Stimulated activated memory B cell treated with anti-CD40 and anti-IgM and Interleukin-4, amounts not matched to agents 10 μg/mL and 1 μg/mL and 100 μg/mL, for 72 hours (primary cell): Measurements from ENCODE around the gene MAP2K2.

Experiments used
- ATAC-seq: fragments of 150-1000 bp; cut with Tn5 transposase; 2 replicates; pipeline ENCODE4 v1.10.0; 2021
- H3K27ac Mint-ChIP-seq: one replicate; pipeline ENCODE4 v1.8.0; 2022; ENCODE audit warnings: mild to moderate bottlenecking, mixed read lengths
- H3K27me3 Mint-ChIP-seq: one replicate; pipeline ENCODE4 v1.8.0; 2022; ENCODE audit warnings: mixed read lengths
- H3K36me3 Mint-ChIP-seq: one replicate; pipeline ENCODE4 v1.8.0; 2022; ENCODE audit warnings: mixed read lengths
- H3K4me1 Mint-ChIP-seq: one replicate; pipeline ENCODE4 v1.8.0; 2022; ENCODE audit warnings: mixed read lengths
- H3K4me3 Mint-ChIP-seq: one replicate; pipeline ENCODE4 v1.8.0; 2022; ENCODE audit warnings: mild to moderate bottlenecking, moderate library complexity, mixed read lengths
- H3K9me3 Mint-ChIP-seq: one replicate; pipeline ENCODE4 v1.8.0; 2022; ENCODE audit warnings: mixed read lengths

The MAP2K2 gene

DNA sequence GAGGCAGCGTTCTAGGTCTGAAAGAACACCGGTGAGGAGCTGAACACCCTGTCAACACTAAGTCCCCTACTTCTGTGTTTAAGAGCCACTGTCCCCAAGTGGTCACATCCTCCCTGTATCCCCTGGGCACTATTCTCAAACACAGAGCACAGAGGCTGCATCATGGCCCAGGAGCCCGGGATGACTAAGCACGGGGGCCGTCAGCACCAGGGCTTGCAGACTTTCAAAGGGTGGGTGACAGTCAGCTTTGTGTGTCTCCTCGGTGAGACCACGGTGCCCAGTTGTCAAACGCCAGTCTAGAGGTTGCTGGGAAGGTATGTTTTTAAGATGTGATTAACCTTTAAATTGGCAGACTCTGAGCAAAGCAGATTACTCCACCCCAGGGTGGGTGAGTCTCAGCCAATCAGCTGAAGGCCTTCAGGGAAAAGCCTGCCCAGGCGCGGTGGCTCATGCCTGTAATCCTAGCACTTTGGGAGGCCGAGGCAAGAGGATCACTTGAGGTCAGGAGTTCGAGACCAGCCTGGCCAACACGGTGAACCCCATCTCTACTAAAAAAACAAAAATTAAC lies 8.0 kb downstream of the MAP2K2 start:
- Mint-ChIP-seq H3K4me1 (peaks cover 68% of the 10 kb centered on the region), H3K27me3 (no peaks in the 10 kb centered on the region), H3K27ac (peak overlapping the region; percentile 97), H3K9me3 (no peaks in the 10 kb centered on the region), H3K4me3 (peak overlapping the region; percentile 62), H3K36me3 (peaks cover 44% of the 10 kb centered on the region)
- ATAC-seq = peak; percentile 69

DNA sequence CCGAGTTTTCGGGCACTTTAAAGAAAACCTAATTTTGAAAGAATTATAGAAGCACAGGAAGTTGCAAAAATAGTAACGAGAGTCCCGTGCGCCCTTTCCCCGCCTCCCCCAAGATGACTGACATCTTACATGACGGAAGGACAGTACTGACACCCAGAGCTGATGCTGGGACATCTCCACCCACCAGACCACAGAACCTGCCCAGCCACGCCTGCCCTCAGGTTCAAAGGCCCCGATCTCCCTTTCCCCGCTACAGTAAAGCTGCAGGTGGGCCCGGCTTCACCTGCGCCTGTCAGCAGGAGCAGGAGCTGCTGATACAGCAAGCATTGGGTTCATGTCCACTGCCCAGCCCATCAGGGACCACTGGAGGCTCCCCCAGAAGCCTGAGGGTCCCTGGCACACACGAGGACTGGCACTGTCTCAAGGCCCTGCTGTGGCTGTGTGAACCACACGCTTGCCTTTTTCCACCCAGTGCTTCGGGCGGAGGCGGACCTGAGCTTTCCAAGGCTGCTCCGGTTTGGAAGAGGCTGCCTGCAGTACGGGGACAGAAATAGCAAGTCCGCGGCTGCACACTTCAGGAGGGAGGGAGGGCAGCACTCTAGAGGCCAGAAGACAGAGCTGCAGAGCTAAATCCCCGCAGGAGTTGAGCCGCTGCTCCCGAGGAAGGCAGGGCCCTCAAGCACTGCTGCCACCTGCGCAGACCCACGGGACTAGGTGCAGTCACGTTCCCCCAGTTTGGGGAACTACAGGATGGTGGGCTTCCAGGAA lies 8.7 kb downstream of the MAP2K2 start:
- H3K27me3 Mint-ChIP-seq = no peaks in the 10 kb centered on the region
- H3K9me3 Mint-ChIP-seq = no peaks in the 10 kb centered on the region
- H3K4me3 Mint-ChIP-seq = peak overlapping the region; percentile 62
- H3K27ac Mint-ChIP-seq = peak overlapping the region; percentile 97
- H3K4me1 Mint-ChIP-seq = peaks cover 72% of the 10 kb centered on the region
- peaks cover 50% of the 10 kb centered on the region for H3K36me3 Mint-ChIP-seq
- ATAC-seq = peak; percentile 92

DNA sequence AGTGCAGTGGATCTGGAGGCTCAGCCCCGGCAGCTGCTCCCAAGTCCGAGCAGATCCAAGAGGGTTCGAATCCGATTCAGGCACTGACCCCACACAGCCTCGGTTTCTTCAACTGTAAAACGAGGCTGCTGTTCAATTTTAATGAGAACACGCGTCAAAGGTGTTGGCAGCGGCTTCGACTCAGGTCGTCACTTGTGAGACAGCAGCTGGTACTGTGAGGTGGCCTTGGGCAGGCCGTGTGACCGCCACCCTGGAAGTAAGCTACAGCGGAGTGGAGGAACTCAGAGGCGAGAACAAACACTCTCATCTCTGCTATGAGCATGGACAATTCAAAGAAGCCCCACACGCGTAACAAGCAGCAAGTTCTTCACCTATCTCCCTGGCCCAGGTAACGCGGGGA lies 9.7 kb downstream of the MAP2K2 start:
- Mint-ChIP-seq H3K27me3 (no peaks in the 10 kb centered on the region), H3K9me3 (no peaks in the 10 kb centered on the region), H3K4me1 (peaks cover 76% of the 10 kb centered on the region), H3K4me3 (no peak overlapping the region), H3K27ac (peak overlapping the region; percentile 97), H3K36me3 (peaks cover 52% of the 10 kb centered on the region)
- ATAC-seq = no peak

DNA sequence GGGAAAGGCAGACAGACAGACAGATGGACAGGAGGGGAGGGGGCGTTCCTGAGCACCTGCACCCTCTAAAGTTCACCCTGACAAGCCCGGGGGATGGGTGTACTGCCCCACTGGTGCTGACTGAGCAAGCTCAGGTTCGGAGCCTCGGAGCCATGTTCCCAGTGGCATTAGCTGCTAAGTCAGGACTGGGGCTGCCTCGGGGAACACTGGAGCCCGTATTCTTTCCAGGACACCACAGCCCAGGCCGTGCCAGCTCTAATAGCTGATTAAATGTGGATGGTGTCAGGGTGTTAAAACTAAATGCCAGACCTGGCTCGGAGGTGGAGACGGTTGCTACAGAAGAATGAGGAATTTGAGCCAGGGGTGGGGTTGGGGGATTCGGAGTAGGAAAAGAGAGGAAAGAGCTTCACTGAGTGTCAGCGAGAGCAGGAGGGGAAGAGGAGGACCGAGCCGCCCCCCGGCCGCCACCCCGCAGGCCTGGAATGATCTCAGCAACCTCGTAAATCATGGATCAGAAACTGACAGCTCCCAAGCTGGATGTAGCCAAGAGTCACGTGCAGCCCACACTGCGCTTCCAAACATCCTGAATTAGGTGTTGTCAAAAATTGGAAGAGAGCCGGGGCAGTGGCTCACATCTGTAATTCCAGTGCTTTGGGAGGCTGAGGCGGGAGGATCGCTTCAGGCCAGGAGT lies 10.4 kb downstream of the MAP2K2 start:
- Mint-ChIP-seq H3K9me3 (no peaks in the 10 kb centered on the region), H3K27ac (peak overlapping the region; percentile 97), H3K4me1 (peaks cover 83% of the 10 kb centered on the region), H3K36me3 (peaks cover 52% of the 10 kb centered on the region), H3K27me3 (no peaks in the 10 kb centered on the region), H3K4me3 (no peak overlapping the region)
- no peak for ATAC-seq

DNA sequence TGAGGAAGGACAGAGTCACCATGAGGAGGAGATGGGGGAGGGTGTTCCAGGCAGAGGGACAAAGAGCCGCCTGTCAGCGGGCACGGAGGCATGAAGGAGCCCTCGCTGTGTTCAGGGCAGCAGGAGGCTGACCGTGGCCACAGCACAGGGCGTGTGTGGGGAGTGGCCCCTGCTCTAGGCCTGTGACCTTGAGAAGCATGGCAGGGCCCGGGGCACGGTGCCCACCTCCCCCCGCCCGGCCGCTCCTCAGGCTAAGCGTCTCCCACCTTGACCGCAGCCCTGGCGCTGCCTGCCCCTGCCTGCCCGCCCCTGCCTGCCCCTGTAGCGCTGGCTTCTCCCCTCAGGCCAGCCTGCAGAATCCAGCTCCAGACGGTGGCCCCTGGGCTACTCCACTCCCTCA lies 11.6 kb downstream of the MAP2K2 start:
- peaks cover 89% of the 10 kb centered on the region for H3K4me1 Mint-ChIP-seq

DNA sequence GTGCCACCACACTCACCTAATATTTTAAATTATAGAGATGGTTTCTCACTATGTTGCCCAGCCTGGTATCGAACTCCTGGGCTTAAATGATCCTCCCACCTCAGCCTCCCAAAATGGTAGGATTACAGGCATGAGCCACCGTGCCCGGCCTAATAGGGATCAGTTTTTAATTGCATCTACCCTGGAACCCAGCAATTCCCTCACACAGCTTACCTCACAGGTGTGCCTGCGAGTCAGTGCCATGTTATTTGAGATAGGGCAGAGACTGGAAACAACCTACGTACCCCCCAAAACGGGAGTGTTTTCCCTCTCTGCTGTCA lies 14.3 kb downstream of the MAP2K2 start:
- Mint-ChIP-seq H3K4me1 (peaks cover 74% of the 10 kb centered on the region), H3K4me3 (peak overlapping the region; percentile 80), H3K36me3 (peaks cover 61% of the 10 kb centered on the region), H3K9me3 (no peaks in the 10 kb centered on the region), H3K27me3 (no peaks in the 10 kb centered on the region), H3K27ac (peak overlapping the region; percentile 97)
- no peak for ATAC-seq

More for the DNA sequence above, 11.6 kb downstream of the MAP2K2 start:
- Mint-ChIP-seq H3K36me3 (peaks cover 54% of the 10 kb centered on the region), H3K27ac (peak overlapping the region; percentile 97), H3K27me3 (no peaks in the 10 kb centered on the region), H3K4me3 (no peak overlapping the region), H3K9me3 (no peaks in the 10 kb centered on the region)
- ATAC-seq = no peak

DNA sequence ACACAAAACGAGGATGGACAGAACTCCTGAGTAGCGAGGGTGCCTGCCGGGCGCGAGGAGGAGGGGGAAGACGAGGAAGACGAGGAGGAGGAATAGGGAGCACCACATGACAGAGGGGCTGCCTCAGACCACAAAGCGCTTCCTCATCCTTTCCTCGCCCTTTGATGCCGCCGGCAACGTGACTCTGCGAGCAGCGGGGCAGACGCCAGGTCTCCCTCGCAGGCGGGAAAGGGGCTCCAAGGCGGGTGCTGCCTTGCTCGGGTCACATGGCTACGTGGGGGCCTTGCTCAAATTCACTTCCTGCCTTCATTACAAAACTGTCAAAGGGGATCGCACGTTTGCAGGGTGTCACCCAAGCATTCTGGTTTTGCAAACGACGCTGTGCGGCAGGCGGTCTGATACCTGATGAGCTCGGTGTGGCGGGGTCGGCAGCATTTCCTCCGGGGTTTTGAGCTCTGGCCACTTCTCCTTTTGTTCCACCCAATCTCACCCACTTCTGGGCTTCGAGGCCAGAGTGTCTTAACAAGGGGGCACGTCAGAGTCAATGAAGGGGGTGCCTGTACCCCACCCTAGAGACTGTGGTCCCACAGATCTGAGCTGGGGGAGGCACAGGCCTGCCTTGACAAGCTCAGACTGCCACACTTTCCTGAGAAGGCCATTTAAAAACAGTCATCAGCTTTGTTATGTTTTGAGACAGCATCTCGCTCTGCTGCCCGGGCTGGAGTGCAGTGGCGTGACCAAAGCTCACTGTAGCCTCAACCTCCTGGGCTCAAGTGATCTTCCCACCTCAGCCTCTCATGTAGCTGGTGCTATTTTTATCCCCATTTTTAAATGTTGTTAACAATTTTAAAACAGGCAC lies 14.9 kb downstream of the MAP2K2 start:
- Mint-ChIP-seq H3K4me3 (peak overlapping the region; percentile 80), H3K36me3 (peaks cover 63% of the 10 kb centered on the region), H3K27me3 (no peaks in the 10 kb centered on the region), H3K4me1 (peaks cover 68% of the 10 kb centered on the region), H3K9me3 (no peaks in the 10 kb centered on the region), H3K27ac (peak overlapping the region; percentile 97)
- peak; percentile 94 for ATAC-seq

DNA sequence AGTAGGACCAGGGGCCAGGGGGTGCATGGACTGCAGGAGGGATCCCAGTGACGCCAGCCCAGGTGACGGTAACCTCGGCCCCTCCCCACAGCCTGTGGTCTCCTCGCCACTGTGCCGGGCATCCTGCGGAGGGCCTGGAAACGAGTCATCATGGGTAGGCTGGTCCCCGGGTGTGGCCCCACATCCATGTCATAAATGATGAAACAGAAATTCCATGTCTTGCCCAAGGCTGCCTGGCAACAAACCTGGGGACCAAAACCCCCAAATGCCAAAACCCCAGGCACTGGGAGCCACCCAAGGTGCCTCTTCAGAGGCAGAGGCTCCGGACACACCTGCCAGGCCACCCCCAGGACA lies 20.9 kb downstream of the MAP2K2 start:
- peaks cover 37% of the 10 kb centered on the region for H3K36me3 Mint-ChIP-seq
- H3K27ac Mint-ChIP-seq = no peak overlapping the region
- no peak overlapping the region for H3K4me3 Mint-ChIP-seq
- ATAC-seq = no peak
- H3K9me3 Mint-ChIP-seq = no peaks in the 10 kb centered on the region
- H3K27me3 Mint-ChIP-seq = no peaks in the 10 kb centered on the region
- peaks cover 17% of the 10 kb centered on the region for H3K4me1 Mint-ChIP-seq

DNA sequence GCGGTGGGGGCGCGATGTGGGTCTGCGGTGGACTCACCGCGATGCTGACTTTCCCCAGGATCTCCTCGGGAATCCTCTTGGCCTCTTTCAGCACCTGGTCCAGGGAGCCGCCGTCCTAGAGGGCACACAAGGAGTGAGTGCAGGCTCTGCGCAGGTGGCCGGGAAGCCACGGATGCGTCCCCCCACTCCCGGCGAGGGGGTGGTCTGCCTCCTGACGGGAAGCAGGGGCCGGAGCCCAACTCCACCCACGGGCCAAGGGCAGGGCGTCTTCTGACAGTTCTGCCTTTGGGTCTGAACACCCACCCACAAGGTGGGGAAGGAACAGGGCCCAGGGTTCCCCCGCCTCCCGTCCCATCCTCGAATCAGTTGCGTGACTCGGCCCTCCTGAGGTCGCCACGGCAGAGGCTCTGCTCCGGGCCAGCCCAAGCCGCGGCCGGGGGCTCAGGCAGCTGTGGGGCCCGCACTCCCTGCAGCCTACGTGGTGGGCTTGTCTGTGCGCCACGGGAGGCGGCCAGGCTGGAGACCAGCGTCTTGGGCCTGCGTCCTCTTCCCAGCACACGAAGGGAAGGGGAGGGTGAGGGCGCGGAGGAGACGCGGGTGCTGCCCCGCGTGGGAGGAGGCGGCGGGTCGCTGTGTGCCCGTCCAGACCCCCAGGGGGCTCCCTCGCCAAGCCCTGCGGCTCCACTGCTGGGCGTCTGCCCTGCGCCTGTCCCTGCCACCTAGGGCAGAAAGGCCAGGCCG lies 21.4 kb downstream of the MAP2K2 start:
- Mint-ChIP-seq H3K9me3 (no peaks in the 10 kb centered on the region), H3K4me3 (no peak overlapping the region), H3K36me3 (peaks cover 33% of the 10 kb centered on the region), H3K27me3 (no peaks in the 10 kb centered on the region), H3K4me1 (peaks cover 13% of the 10 kb centered on the region), H3K27ac (no peak overlapping the region)
- peak; percentile 27 for ATAC-seq

DNA sequence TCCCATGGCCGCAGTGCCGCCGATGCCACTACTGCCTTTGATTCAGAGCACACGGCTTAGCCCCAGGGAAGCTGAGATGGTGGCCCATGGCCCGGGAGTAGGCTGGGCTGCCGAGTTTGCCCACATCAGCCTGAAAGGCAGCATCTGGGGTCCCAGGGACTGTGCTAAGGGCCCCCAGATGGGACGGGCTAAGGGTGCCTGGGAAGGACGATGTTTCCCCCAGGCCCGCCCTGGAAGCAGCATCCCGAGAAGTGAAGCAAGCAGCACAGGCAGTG lies 22.5 kb downstream of the MAP2K2 start:
- Mint-ChIP-seq H3K36me3 (peaks cover 29% of the 10 kb centered on the region), H3K4me1 (peaks cover 6% of the 10 kb centered on the region), H3K4me3 (no peak overlapping the region), H3K27me3 (no peaks in the 10 kb centered on the region), H3K27ac (no peak overlapping the region), H3K9me3 (no peaks in the 10 kb centered on the region)
- no peak for ATAC-seq

DNA sequence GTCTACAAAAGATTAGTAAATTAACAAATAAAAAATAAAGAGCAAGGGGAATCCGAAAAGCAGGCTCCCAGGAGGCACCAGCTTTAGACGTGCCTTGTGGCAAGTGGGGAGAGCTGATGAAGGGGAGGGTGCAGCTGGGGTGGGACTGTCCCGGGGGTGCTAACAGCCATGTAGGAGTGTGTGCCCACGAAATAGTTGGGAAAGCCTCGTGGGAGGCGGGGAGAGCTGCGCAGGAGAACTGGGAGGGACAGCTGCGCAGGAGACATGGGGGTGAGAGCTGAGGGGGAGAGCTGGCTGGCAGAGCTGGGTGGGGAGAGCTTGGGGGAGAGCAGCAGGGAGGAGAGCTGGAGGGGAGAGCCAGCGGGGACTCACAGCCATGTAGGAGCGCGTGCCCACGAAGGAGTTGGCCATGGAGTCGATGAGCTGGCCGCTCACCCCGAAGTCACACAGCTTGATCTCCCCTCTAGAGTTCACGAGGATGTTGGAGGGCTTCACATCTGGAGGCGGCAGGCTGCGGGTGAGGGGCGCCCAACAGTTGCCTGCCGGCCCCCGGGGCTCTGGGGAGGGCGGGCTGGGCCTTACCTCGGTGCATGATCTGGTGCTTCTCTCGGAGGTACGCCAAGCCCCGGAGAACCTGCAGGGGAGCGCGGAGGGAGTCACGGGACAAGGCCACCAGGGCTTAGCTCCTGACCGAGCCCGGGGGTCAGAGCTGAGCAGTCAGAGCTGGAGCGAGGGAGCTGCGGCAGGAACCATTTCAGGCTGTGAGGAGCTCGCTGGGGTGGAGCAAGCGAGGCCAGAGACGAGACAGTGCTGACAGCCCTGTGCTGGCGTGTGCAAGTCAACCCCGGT lies 23.1 kb downstream of the MAP2K2 start:
- Mint-ChIP-seq H3K27ac (no peak overlapping the region), H3K9me3 (no peaks in the 10 kb centered on the region), H3K4me1 (peaks cover 6% of the 10 kb centered on the region), H3K27me3 (no peaks in the 10 kb centered on the region), H3K36me3 (peaks cover 33% of the 10 kb centered on the region), H3K4me3 (no peak overlapping the region)
- ATAC-seq = no peak

DNA sequence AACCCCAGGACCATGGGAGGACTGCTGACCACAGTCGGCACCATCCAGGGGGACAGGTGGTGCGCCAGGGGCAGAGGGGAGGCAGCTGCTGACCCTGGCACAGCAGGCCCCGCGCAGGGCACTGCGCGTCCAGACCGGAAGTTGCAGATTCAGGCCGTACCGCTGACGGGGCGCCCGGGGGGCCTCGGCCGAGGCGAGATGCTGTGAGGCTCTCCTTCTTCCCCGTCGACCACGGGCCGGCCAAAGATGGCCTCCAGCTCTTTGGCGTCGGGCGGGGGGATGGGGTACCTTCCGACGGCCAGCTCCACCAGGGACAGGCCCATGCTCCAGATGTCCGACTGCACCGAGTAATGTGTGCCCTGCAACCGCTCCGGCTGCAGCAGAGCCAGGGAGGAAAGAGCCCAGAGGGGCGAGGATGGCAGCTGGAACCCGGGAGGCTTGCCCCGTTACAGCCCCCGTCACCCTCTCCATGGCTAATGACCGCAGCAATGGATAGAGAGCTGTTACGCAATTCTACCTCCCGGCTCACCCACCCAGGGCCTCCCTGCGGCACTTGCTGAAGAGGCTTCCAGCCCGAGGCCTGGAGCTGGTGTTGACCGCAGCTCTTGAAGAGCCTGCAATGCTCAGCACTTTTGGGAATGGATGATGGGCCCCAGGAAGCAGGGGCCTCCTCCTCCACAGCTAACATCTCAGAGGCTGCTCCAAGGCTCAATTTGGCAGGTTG lies 24.7 kb downstream of the MAP2K2 start:
- Mint-ChIP-seq H3K36me3 (peaks cover 21% of the 10 kb centered on the region), H3K4me3 (no peak overlapping the region), H3K27me3 (no peaks in the 10 kb centered on the region), H3K9me3 (no peaks in the 10 kb centered on the region), H3K4me1 (no peaks in the 10 kb centered on the region), H3K27ac (no peak overlapping the region)
- ATAC-seq = no peak

DNA sequence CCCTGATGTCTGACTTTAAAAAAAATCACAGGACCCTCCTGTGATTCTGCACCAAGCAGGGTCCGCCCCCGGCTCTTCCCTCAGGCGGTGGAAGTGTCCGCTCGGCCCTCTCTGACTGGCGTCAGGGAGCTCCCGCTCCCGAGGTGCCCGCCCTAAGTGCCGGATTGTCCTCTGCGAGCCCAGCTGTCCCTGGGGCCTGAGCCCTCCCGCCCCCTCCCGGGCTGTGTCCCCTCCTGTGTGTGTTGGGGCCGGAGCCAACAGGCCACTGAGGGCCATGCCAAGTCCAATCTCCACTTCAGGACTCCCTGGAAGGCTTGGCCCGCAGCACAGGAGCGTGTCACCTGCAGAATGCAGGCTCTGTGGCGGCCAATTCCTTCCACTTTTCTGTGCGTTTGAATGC lies 25.4 kb downstream of the MAP2K2 start:
- Mint-ChIP-seq H3K4me3 (no peak overlapping the region), H3K9me3 (no peaks in the 10 kb centered on the region), H3K27me3 (no peaks in the 10 kb centered on the region), H3K4me1 (no peaks in the 10 kb centered on the region), H3K27ac (no peak overlapping the region), H3K36me3 (peaks cover 25% of the 10 kb centered on the region)
- no peak for ATAC-seq

DNA sequence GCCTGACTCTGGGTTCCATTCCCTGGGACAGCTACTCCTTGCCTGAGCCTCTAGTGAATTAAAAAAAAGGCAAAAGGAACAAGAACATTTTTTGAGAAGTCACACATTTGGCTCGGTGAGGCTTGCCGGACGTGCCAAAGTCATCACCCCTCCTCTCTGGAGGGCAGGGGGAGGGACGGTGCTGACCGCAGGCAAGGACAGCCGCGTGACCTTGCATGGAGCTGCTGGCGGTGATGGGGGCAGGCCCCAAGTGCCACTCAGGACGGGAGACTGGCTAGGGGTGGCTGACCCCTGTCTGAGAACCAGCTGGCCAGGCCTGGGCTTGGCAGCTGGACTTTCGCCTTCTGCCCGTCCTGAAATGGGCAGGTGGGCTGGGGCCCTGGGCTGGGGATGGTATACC lies 26.4 kb downstream of the MAP2K2 start:
- no peaks in the 10 kb centered on the region for H3K4me1 Mint-ChIP-seq
- no peak overlapping the region for H3K27ac Mint-ChIP-seq
- no peak overlapping the region for H3K4me3 Mint-ChIP-seq
- H3K27me3 Mint-ChIP-seq = no peaks in the 10 kb centered on the region
- H3K36me3 Mint-ChIP-seq = peaks cover 33% of the 10 kb centered on the region
- no peak for ATAC-seq
- H3K9me3 Mint-ChIP-seq = no peaks in the 10 kb centered on the region
